Fibroblast of villous mesenchyme (primary cell): ENCODE results near the gene FGF1. TPM values are rescaled to one million over a fixed set of nuclear protein-coding genes. Genes with fewer than 3 reads are reported as not detected.

Experiments
- DNase-seq: peaks from one replicate; pipeline ENCODE4 v3.0.0-alpha.2; 2010; ENCODE audit warnings: low read depth
- H3K4me3 ChIP-seq: 2 replicates; pipeline ENCODE4 v1.5.1; 2011; ENCODE audit warnings: low read depth, mild to moderate bottlenecking, low read length
- total RNA-seq: library from RNA; depleted of rRNA; stranded (reverse); fragments of >200 nt; gene quantifications from 2 replicates; pipeline ENCODE4 v1.2.3, GENCODE V29; 2012
- TF ChIP-seq, protein P1 (sequence below): IDR thresholded peaks from 2 replicates; pipeline ENCODE4 v1.5.1; 2012; ENCODE audit warnings: low read depth, mild to moderate bottlenecking, low read length; ENCODE audit not compliant: insufficient read depth

FGF1 gene
- total RNA-seq, 1 donor = 16.0 TPM

DNA sequence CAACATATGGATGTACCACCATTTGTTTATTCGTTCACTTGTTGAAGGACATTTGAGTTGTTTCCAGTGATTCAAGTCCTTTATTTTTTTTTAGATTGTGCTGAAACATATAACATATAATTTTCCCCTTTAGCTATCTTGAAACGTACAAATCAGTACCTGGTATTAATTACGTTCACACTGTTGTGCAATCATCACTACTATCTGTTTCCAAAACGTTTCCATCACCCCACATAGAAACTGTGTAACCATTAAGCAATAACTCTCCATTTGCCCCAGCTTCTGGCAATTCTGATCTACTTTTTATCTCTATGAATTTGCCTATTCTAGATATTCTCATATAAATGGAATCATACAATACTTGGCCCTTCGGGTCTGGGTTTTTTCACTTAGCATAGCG lies 116.0 kb downstream of the FGF1 start:
- no peak overlapping the region for H3K4me3 ChIP-seq
- TF ChIP-seq, protein P1, sequence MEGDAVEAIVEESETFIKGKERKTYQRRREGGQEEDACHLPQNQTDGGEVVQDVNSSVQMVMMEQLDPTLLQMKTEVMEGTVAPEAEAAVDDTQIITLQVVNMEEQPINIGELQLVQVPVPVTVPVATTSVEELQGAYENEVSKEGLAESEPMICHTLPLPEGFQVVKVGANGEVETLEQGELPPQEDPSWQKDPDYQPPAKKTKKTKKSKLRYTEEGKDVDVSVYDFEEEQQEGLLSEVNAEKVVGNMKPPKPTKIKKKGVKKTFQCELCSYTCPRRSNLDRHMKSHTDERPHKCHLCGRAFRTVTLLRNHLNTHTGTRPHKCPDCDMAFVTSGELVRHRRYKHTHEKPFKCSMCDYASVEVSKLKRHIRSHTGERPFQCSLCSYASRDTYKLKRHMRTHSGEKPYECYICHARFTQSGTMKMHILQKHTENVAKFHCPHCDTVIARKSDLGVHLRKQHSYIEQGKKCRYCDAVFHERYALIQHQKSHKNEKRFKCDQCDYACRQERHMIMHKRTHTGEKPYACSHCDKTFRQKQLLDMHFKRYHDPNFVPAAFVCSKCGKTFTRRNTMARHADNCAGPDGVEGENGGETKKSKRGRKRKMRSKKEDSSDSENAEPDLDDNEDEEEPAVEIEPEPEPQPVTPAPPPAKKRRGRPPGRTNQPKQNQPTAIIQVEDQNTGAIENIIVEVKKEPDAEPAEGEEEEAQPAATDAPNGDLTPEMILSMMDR = no peak
- DNase-seq = no peak

DNA sequence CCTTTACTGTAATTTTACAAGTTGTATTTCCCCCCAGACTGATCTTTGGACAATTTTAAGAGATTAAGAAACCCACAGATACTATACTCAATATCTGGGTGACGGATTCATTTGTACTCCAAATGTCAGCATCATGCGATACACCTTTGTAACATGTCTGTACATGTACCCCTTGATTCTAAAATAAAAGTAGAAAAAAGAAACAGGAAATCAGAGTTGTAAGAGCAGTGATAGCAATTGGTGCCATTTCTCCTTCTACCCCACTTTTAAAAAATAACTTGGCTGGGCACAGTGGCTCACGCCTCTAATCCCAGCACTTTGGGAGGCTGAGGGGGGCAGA lies 116.9 kb downstream of the FGF1 start:
- H3K4me3 ChIP-seq = no peak overlapping the region
- TF ChIP-seq, protein P1 = no peak
- DNase-seq = no peak

DNA sequence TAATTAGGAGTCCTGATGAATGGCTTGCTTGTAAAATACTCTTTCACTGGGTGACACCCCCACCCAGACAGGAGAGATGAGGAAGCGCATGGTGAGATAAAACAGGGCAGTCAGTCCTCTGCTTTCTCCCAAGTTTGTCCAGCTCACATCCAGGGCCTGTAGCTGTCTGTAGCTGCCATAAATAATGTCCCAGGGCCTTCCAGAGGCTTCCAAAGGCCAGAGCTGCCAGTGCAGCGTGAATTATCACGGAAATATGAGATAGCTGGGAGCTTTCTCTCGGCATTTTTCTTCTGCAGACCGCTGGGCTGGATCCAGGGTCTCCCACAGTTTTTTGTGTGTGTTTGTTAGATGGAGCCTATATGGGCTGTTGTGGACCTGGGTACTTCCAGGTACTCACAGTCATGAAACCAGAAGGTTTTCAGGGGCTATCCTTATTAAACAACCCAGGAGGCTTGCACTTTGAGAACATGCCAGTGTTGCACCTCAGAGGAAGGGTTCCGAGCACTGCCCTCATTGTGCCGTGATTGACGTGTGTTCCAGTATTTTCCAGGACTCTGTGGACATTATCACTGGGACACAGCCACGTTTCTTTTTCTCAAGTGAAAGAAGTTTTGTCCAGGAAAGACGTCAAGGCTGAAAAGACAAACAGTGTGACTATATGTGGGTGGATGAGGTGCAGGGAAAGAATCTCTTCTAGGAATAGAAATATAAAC lies 117.5 kb downstream of the FGF1 start:
- TF ChIP-seq, protein P1 = no peak
- DNase-seq = peak; percentile 69
- no peak overlapping the region for H3K4me3 ChIP-seq

DNA sequence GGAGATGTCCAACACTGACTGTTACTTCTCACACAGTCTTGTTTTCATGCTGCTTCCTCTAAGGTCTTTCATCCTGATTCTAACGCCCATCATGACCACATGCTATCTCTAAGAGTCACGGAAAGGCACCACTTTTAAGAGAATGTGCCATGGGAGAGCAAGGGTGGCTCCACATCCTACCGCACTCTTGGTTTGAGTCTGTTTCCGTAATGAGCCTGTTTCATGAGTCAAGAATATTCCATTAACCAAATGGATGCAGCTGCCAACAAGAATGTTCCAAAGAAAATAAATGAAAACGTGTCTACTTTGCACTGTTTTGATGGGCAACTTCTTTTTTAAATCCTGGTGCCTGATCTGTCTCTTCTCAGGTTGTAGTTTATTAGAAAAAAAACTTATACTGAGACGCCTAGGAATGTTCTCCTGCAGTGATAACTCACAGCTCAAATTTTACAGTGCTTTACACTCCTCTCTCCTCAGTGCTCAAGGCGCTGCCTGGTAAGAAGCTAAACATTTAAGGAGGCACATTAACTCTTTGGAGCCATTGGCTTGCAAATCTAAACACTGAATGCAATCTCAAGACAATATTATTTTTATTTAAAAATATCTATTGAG lies 124.3 kb downstream of the FGF1 start:
- TF ChIP-seq, protein P1 = no peak
- DNase-seq = no peak
- H3K4me3 ChIP-seq = no peak overlapping the region

DNA sequence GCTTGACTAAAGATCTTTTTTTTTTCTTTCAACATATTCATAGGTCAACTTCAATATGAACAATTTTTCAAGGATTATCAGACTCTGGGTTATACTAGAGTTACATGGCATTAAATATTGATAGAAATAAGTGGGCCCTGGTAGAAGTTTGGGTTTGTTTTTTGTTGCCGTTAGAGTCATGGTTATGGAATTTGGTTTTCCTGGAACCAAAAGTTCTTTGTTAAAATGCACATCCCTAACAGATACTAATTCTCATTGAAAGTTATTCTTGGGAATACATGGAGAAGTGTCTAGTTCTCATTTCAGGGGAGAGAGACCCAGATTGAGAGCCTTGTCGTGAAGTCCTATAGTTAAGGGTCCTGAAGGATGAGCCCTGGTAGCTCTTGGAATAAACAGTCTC lies 124.9 kb downstream of the FGF1 start:
- DNase-seq = no peak
- TF ChIP-seq, protein P1 = no peak
- H3K4me3 ChIP-seq = no peak overlapping the region

DNA sequence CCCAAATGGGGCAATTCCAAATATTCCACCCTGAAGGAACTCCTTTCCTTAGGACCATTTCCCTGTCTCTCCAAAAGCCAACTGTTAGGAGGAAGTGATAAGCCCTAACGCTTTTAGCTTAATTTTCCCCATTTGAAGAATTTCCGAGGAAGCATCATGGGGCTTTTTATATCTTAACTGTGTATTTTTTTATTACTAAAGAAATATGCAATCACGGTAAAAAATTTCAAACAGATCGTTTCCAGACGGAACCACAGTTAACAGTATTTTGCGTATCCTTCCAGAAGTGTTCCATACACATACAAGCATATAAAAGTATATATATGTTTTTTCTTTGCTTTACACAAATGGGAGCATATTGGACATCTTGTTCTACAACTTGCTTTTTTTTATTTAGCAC lies 133.8 kb downstream of the FGF1 start:
- TF ChIP-seq, protein P1 = no peak
- no peak overlapping the region for H3K4me3 ChIP-seq
- DNase-seq = no peak
